K562 (cell line): ENCODE measurements around the gene OR10G7. TPM values are rescaled to one million over a fixed set of nuclear protein-coding genes. Genes with fewer than 3 reads are reported as not detected.
A peak's percentile ranks its signal among the peaks of the same experiment; 100 is the strongest.

Experiments used
- ATAC-seq: fragments of 200-7000 bp; cut with Tn5 transposase; 3 replicates; pipeline ENCODE4 v1.9.1; 2020; ENCODE audit warnings: moderate library complexity
- BruUV-seq: library from RNA; stranded (reverse); fragments of 400-500 nt; replicated peaks from 2 replicates; lab custom pipeline; 2021; lab: Mats Ljungman, UMichigan
- CTCF ChIA-PET: fragments of 300-600 bp; formaldehyde crosslinking; extraction: SDS; loops from one replicate; lab custom pipeline; 2021; ENCODE audit warnings: low intra/inter-chr PET ratio; lab: Yijun Ruan, JAX
- POLR2A ChIA-PET: fragments of 300-600, 350-650 bp; sonication (Branson Sonifier 250); formaldehyde crosslinking; extraction: SDS; loops from one replicate; lab custom pipeline; 2021; ENCODE audit warnings: antibody characterized with exemption, inconsistent platforms; lab: Yijun Ruan, JAX
- DNase-seq, 4 experiments: peaks; one replicate each; pipeline versions ENCODE4 v3.0.0 to v3.0.0-alpha.2; 2011 to 2018; ENCODE audit warnings: low spot score in 3 of 4, mixed read lengths in 3 of 4; ENCODE audit errors: extremely low read depth in 1 of 4
- FAIRE-seq: peaks from 2 replicates; lab custom pipeline; 2011; peaks lifted over from hg19 to GRCh38; lab: Jason Lieb, UNC
- H2AFZ ChIP-seq: 2 replicates; pipeline ENCODE4 v1.6.0; 2011; ENCODE audit warnings: low read depth, low read length, control low read depth, inconsistent platforms
- H3K27ac ChIP-seq: fragments of 200-600 bp; 3 replicates; pipeline ENCODE4 v1.8.0; 2011; ENCODE audit warnings: low read depth, mild to moderate bottlenecking, control low read depth, inconsistent platforms, low read length, moderate library complexity, mixed read lengths; ENCODE audit errors: extremely low read depth
- H3K27me3 ChIP-seq, 2 experiments: fragments of 300-600 bp in 1 of 2; 2 replicates in 1 of 2; 3 replicates in 1 of 2; pipeline versions ENCODE4 v1.6.0 to v1.8.0; 2011; ENCODE audit warnings: inconsistent platforms in 2 of 2, low read length in 2 of 2, mild to moderate bottlenecking in 1 of 2, mixed read lengths in 1 of 2, moderate library complexity in 1 of 2; ENCODE audit not compliant: control insufficient read depth in 2 of 2, insufficient read depth in 2 of 2
- H3K36me3 ChIP-seq: fragments of 300-600 bp; 3 replicates; pipeline ENCODE4 v1.8.0; 2011; ENCODE audit warnings: mild to moderate bottlenecking, low read length, inconsistent platforms; ENCODE audit not compliant: control insufficient read depth, insufficient read depth
- H3K4me1 ChIP-seq, 2 experiments: fragments of 200-600 bp in 1 of 2; replicated peaks in 1 of 2; 2 replicates in 1 of 2; 3 replicates in 1 of 2; pipeline versions ENCODE4 v1.5.1 to v1.8.0; 2011; ENCODE audit warnings: inconsistent platforms in 2 of 2, low read length in 2 of 2, mild to moderate bottlenecking in 1 of 2, mixed read lengths in 1 of 2, moderate library complexity in 1 of 2; ENCODE audit not compliant: control insufficient read depth in 2 of 2, insufficient read depth in 2 of 2
- H3K4me2 ChIP-seq: 2 replicates; pipeline ENCODE4 v1.6.1; 2011; ENCODE audit warnings: low read length, control low read depth, inconsistent platforms, mixed read lengths; ENCODE audit not compliant: insufficient read depth
- H3K4me3 ChIP-seq: fragments of 200-600 bp; sonication (generic), shearing (Covaris generic); 2 replicates; pipeline ENCODE4 v1.5.1; 2016; ENCODE audit warnings: control low read depth, inconsistent platforms
- H3K79me2 ChIP-seq: fragments of 200-600 bp; 3 replicates; pipeline ENCODE4 v1.8.0; 2011; ENCODE audit warnings: low read length, inconsistent platforms; ENCODE audit not compliant: control insufficient read depth, insufficient read depth
- H3K9ac ChIP-seq, 2 experiments: 2 replicates each; pipeline versions ENCODE4 v1.6.0 to v1.6.1; 2011; ENCODE audit warnings: low read depth in 2 of 2, low read length in 2 of 2, control low read depth in 1 of 2, inconsistent platforms in 1 of 2, mild to moderate bottlenecking in 1 of 2, mixed read lengths in 1 of 2; ENCODE audit not compliant: insufficient read depth in 1 of 2
- H3K9me1 ChIP-seq: one replicate; pipeline ENCODE4 v1.6.0; 2011; ENCODE audit warnings: inconsistent platforms, mild to moderate bottlenecking, low read length, moderate library complexity; ENCODE audit not compliant: control insufficient read depth, insufficient read depth
- H3K9me3 ChIP-seq: replicated peaks from 2 replicates; pipeline ENCODE4 v1.5.1; 2011; ENCODE audit warnings: low read depth, low read length, inconsistent platforms; ENCODE audit not compliant: control insufficient read depth, insufficient read depth
- H4K20me1 ChIP-seq: replicated peaks from 2 replicates; pipeline ENCODE4 v1.6.1; 2011; ENCODE audit warnings: low read length, inconsistent platforms, mixed read lengths; ENCODE audit not compliant: control insufficient read depth, insufficient read depth
- C11orf30 ChIP-seq: fragments of 450-650 bp; IDR thresholded peaks from 2 replicates; pipeline ENCODE4 v1.6.1; 2016; ENCODE audit warnings: low read depth, mild to moderate bottlenecking
- FOXK2 ChIP-seq, 2 experiments: fragments of 450-650 bp; IDR thresholded peaks in 1 of 2; conservative IDR thresholded peaks in 1 of 2; 2 replicates each; pipeline ENCODE4 v1.6.1; 2016; ENCODE audit warnings: low read depth in 2 of 2, mild to moderate bottlenecking in 1 of 2
- JUND ChIP-seq, 2 experiments: IDR thresholded peaks; 2 replicates in 1 of 2; 3 replicates in 1 of 2; pipeline ENCODE4 v1.6.1; 2011; ENCODE audit warnings: borderline replicate concordance in 2 of 2, low read depth in 2 of 2, low read length in 2 of 2, improper control_type of control experiment in 1 of 2, missing biosample characterization in 1 of 2, missing genetic modification characterization in 1 of 2, missing genetic modification reagents in 1 of 2
- KDM1A ChIP-seq, 2 experiments: fragments of 450-650 bp; IDR thresholded peaks; 2 replicates each; pipeline ENCODE4 v1.6.1; 2016; ENCODE audit warnings: mild to moderate bottlenecking in 2 of 2
- NFE2 ChIP-seq: IDR thresholded peaks from 2 replicates; pipeline ENCODE4 v1.6.1; 2014; ENCODE audit warnings: antibody characterized with exemption, low read depth
- ZNF316 ChIP-seq: fragments of 450-650 bp; IDR thresholded peaks from 2 replicates; pipeline ENCODE4 v1.6.1; 2016
- ZNF717 ChIP-seq: fragments of 250-450 bp; sonication (Bioruptor Pico); IDR thresholded peaks from 2 replicates; pipeline ENCODE4 v1.5.0; 2021
- whole genome bisulfite sequencing: fragments of 100-300 bp; shearing (Covaris generic); methylation state at CpG from one replicate; pipeline ENCODE4 v1.1.6; 2016; ENCODE audit warnings: low coverage, mixed read lengths; ENCODE audit not compliant: insufficient coverage; ENCODE audit errors: missing lambda C conversion rate; 5-methylcytosine and 5-hydroxymethylcytosine counted together
- in situ Hi-C: fragments of 300-500 bp; cut with MboI; formaldehyde crosslinking; loops from 4 replicates; pipeline ENCODE4 v1.15.0; 2018; ENCODE audit warnings: inconsistent platforms, mixed read lengths
- intact Hi-C: fragments of 100-400 bp; cut with micrococcal nuclease; formaldehyde crosslinking; loops from 2 replicates; pipeline ENCODE4 v1.14.2; 2022
- polyA plus RNA-seq, 8 experiments: library from polyadenylated mRNA; depleted of rRNA in 4 of 8; stranded (reverse) in 5 of 8; unstranded in 3 of 8; fragments of >200 nt; fragmentation: Nextera tagmentation in 2 of 8; fragmentation: Illumina TruSeq in 1 of 8; extraction: Ambion mirVana in 2 of 8; extraction: Trizol in 1 of 8; gene quantifications; 2 replicates each; pipeline versions ENCODE4 v1.2.1 to v1.2.3, GENCODE V29; 2011 to 2014; ENCODE audit warnings: inconsistent platforms in 1 of 8, missing spikeins in 1 of 8
- total RNA-seq, 7 experiments: library from RNA; depleted of rRNA in 6 of 7; stranded (reverse); fragments of >200 nt in 6 of 7; fragmentation: Illumina TruSeq in 2 of 7; extraction: Trizol in 2 of 7; gene quantifications; 2 replicates each; pipeline versions ENCODE4 v1.2.1 to v1.2.3, GENCODE V29; 2011 to 2021; ENCODE audit warnings: low replicate concordance in 1 of 7
- TF ChIP-seq, protein P1 (sequence below): sonication (generic); formaldehyde crosslinking; IDR thresholded peaks from 2 replicates; pipeline ENCODE4 v1.5.0; 2020; ENCODE audit warnings: missing genetic modification reagents

OR10G7 gene
- total and polyA plus RNA-seq, 9 of the 15 experiments (the other 6 are each of a cell fraction or from before 2014, with no cell fraction given): not detected

DNA sequence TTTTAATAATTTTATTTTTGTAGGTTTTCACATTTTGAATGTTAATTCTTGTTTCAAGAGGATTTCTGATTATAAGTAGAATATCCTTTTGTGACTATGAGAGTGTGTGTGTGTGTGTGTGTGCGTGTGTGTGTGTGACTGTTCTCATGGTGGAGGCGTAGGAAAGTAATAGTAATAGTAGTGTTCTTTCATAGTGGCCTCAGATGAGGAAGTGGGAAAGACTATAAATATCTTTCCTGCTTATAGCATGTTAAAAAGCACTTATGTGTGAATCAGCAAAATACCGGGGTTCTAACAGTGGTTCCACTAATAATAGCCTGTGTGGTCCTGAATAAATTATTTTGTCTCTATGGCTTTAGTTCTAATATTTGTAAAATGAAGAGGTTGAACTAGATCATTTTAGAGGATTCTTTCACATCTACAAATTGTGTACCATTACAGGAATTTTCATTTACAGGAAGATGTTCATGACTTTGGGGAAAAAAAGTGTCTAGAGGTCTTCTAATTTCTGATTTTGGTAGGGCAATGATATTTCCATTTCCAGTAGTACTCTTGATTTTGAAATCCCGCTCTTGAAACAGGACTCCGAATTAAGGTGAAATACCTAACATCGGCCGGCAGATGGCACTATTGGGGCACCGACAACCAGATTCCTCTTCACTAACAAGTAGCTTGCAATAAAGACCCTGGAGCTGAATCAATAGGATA lies 29.9 kb upstream of the OR10G7 start (continued):
- TF ChIP-seq JUND (IDR thresholded peaks at IDR 0.05; ENCODE audit: borderline replicate concordance, low read depth, low read length): peak; percentile 24; the same call in 1 of the 2 replicates
- no peak for TF ChIP-seq JUND (tag; IDR thresholded peaks at IDR 0.05; ENCODE audit: borderline replicate concordance, low read depth, low read length)
- TF ChIP-seq C11orf30: peak; percentile 23; the same call in 1 of the 2 replicates
- TF ChIP-seq ZNF316: 0 out of 2 replicates have a peak, but pooled peaks have one; percentile 1
- no peak for TF ChIP-seq KDM1A (IDR thresholded peaks at IDR 0.05)
- TF ChIP-seq NFE2: 0 out of 2 replicates have a peak, but pooled peaks have one; percentile 22

DNA sequence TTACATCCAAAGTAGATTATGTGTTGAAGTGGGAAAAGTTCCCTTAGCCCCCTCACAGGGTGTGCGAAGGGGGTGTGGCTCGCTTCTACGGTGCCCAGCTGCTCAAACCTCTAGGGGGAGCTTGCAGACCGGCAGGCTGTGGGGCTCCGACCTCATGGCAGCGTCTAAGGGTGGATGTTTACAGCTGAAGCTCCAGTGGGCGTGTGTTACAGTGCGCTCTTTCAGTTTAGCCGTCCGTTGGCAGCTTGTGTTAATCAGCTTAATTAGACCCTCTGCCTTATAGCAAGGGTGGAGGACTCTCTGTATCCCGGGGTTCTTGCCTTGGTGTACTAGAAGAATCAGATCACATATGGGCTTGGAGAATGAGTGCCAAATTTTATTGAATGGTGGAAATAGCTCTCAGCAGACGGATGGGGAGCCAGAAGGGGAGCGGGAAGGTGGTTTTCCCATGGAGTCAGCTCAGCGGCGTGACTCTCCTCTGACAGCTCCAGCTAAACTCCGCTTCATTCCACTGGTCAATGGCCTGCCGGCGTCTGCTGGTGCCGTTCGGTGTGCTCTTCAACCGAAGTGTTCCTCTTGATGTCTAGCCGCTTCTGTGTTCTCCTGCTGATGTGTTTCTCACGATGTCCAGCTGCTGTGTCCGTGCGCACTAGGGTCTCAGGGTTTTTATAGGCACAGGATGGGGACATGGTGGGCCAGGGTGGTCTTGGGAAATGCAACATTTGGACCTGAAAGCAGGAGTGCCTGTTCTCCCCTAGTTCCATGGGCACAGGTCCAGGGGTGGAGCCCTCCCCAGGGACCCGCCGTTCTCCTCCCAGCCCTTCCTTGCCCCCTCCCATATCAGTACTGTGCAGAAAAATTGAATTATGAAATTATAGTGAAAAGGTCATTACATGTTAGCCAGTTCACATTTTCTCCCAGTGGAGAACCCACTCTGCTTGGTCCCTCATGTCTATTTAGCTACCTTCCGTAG lies 28.6 kb upstream of the OR10G7 start:
- H3K9me3 ChIP-seq: no peaks in the 10 kb centered on the region
- H3K27ac ChIP-seq: peak overlapping the region; percentile 29; the same call in 1 of the 3 replicates
- CTCF ChIA-PET: interaction anchor here (0.6 to 1.7 kb wide), 5 partner anchors 33 to 724 kb away, joined by 3 to 6 read pairs (median 3); no protein-coding TSS in a partner anchor
- peaks cover 8 to 11% of the 10 kb centered on the region in 2 experiments; a peak in 4 of 5 replicates for H3K4me1 ChIP-seq
- peak; percentile 99 for ATAC-seq
- in situ Hi-C loops: loop anchor here (5.0 to 25.0 kb wide), 4 partner anchors 123 to 793 kb away; partner anchors contain the start of gene ROBO3
- H2AFZ ChIP-seq: peak overlapping the region; percentile 99
- intact Hi-C loops: loop anchor here (2.0 to 10.0 kb wide), 8 partner anchors 39 to 795 kb away; partner anchors contain the start of gene ROBO3
- H3K9ac ChIP-seq: peak overlapping the region; percentile 58 to 79
- H3K27me3 ChIP-seq: peaks cover 4 to 15% of the 10 kb centered on the region in 2 experiments; a peak in 4 of 5 replicates
- no peaks in the 10 kb centered on the region for H4K20me1 ChIP-seq
- H3K79me2 ChIP-seq: no peaks in the 10 kb centered on the region
- H3K4me2 ChIP-seq: peak overlapping the region; percentile 91
- DNase-seq: peak; percentile 44 to 90 (median 58)
- no peaks in the 10 kb centered on the region for H3K9me1 ChIP-seq
- FAIRE-seq: peak; percentile 71
- BruUV-seq: no TSS peak
- POLR2A ChIA-PET: interaction anchor here (0.6 to 1.8 kb wide), 7 partner anchors 10 to 723 kb away, joined by 3 to 7 read pairs (median 4); no protein-coding TSS in a partner anchor
- WGBS: 11% methylated on average over 27 of the region's 28 CpGs
- no peaks in the 10 kb centered on the region for H3K36me3 ChIP-seq
- peak overlapping the region; percentile 41 for H3K4me3 ChIP-seq
- TF ChIP-seq FOXK2 (conservative IDR thresholded peaks at IDR 0.05 in 1 of 2, IDR thresholded peaks at IDR 0.05 in 1 of 2; ENCODE audit: low read depth in 2 of 2) (peak; percentile 97 to 99), ZNF717 (no peak)
- TF ChIP-seq, protein P1, sequence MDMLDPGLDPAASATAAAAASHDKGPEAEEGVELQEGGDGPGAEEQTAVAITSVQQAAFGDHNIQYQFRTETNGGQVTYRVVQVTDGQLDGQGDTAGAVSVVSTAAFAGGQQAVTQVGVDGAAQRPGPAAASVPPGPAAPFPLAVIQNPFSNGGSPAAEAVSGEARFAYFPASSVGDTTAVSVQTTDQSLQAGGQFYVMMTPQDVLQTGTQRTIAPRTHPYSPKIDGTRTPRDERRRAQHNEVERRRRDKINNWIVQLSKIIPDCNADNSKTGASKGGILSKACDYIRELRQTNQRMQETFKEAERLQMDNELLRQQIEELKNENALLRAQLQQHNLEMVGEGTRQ (CRISPR knock-in tag): no peak
